OCI-LY1 (cell line): Measurements from ENCODE around the gene C1orf94.

Experiments
- EZH2 ChIP-seq: fragments of 200-600 bp; sonication (generic), shearing (Covaris generic); IDR thresholded peaks from 2 replicates; pipeline ENCODE4 v1.8.0; 2017; ENCODE audit warnings: borderline replicate concordance, mixed run types, mild to moderate bottlenecking, antibody characterized with exemption, low read length, moderate library complexity, mixed read lengths
- TF ChIP-seq, protein P1 (sequence below): fragments of 200-600 bp; sonication (generic), shearing (Covaris generic); IDR thresholded peaks from 2 replicates; pipeline ENCODE4 v1.5.1; 2017; ENCODE audit warnings: mild to moderate bottlenecking, antibody characterized with exemption, low read length, moderate library complexity, mixed read lengths

DNA sequence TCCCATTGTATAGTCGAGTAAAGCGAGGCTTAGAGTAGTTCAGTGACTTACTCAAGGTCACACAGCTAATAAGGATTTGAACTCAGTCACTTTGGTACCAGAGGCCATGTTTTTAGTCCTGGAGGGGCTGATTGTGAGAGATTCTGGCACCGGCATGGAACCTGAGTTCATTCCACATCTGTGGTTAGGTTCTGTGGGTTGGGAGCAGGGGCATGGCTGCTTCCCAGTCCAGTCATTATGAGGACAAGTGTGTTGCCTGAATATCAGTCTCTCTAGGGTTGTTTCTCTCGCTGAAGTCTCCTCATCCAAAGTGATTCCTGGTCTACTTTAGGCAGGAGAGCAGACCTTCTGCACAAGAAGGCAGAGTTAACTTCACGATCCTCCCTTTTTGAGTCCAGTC, 90.6 kb downstream of the C1orf94 start:
- TF ChIP-seq, protein P1, sequence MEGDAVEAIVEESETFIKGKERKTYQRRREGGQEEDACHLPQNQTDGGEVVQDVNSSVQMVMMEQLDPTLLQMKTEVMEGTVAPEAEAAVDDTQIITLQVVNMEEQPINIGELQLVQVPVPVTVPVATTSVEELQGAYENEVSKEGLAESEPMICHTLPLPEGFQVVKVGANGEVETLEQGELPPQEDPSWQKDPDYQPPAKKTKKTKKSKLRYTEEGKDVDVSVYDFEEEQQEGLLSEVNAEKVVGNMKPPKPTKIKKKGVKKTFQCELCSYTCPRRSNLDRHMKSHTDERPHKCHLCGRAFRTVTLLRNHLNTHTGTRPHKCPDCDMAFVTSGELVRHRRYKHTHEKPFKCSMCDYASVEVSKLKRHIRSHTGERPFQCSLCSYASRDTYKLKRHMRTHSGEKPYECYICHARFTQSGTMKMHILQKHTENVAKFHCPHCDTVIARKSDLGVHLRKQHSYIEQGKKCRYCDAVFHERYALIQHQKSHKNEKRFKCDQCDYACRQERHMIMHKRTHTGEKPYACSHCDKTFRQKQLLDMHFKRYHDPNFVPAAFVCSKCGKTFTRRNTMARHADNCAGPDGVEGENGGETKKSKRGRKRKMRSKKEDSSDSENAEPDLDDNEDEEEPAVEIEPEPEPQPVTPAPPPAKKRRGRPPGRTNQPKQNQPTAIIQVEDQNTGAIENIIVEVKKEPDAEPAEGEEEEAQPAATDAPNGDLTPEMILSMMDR, result no peak
- TF ChIP-seq EZH2, result no peak
